ENCODE measurements around the gene AUTS2.
"Not testable (repeated sequence)": the region's sequence is repeated elsewhere in the genome, so short reads cannot be mapped to it uniquely, and the experiment has no call there.

The AUTS2 gene

GRCh38 chr7:70723339-70723738 lies 1125.1 kb downstream of the AUTS2 start:
- DNase-seq, result no peak

GRCh38 chr7:70725448-70725847 lies 1127.2 kb downstream of the AUTS2 start:
- DNase-seq, result no peak

GRCh38 chr7:70726294-70726693 lies 1128.0 kb downstream of the AUTS2 start:
- DNase-seq, result no peak

- DNase-seq, result no peak
Observed at GRCh38 chr7:70726951-70727378, 1128.7 kb downstream of the AUTS2 start.

- no peak for DNase-seq
Observed at GRCh38 chr7:70727861-70728260, 1129.6 kb downstream of the AUTS2 start.

- DNase-seq, result no peak
Observed at GRCh38 chr7:70728872-70729552, 1130.7 kb downstream of the AUTS2 start.

- DNase-seq, result not testable (repeated sequence)
Observed at GRCh38 chr7:70729553-70730157, 1131.4 kb downstream of the AUTS2 start.

- DNase-seq, result no peak
Observed at GRCh38 chr7:70730451-70731110, 1132.3 kb downstream of the AUTS2 start.

GRCh38 chr7:70733090-70733489 lies 1134.8 kb downstream of the AUTS2 start:
- no peak for DNase-seq

- DNase-seq, result no peak
Observed at GRCh38 chr7:70734411-70734810, 1136.1 kb downstream of the AUTS2 start.

- no peak for DNase-seq
Observed at GRCh38 chr7:70735313-70735712, 1137.0 kb downstream of the AUTS2 start.

GRCh38 chr7:70736715-70737460 lies 1138.6 kb downstream of the AUTS2 start:
- DNase-seq, result no peak

GRCh38 chr7:70738151-70738885 lies 1140.0 kb downstream of the AUTS2 start:
- DNase-seq, result no peak

- DNase-seq, result no peak
Observed at GRCh38 chr7:70739646-70740210, 1141.5 kb downstream of the AUTS2 start.

GRCh38 chr7:70741666-70742065 lies 1143.4 kb downstream of the AUTS2 start:
- DNase-seq, result no peak

GRCh38 chr7:70743531-70744325 lies 1145.5 kb downstream of the AUTS2 start:
- no peak for DNase-seq

GRCh38 chr7:70744492-70744891 lies 1146.2 kb downstream of the AUTS2 start:
- peak; percentile 29 for DNase-seq

- DNase-seq, result no peak
Observed at GRCh38 chr7:70749831-70750230, 1151.6 kb downstream of the AUTS2 start.

GRCh38 chr7:70751895-70752294 lies 1153.6 kb downstream of the AUTS2 start:
- no peak for DNase-seq

GRCh38 chr7:70752794-70753241 lies 1154.5 kb downstream of the AUTS2 start:
- DNase-seq, result no peak

GRCh38 chr7:70756789-70757188 lies 1158.5 kb downstream of the AUTS2 start:
- DNase-seq, result no peak
